HepG2 (cell line): ENCODE measurements around the gene HLA-DMB. TPM values are rescaled to one million over a fixed set of nuclear protein-coding genes. Genes with fewer than 3 reads are reported as not detected.
A peak's percentile ranks its signal among the peaks of the same experiment; 100 is the strongest.

Experiments
- ASH2L ChIP-seq: fragments of 300-600, 200-600 bp; sonication (generic); IDR thresholded peaks from 2 replicates; pipeline ENCODE4 v1.7.0; 2017; ENCODE audit warnings: low read depth, mild to moderate bottlenecking, moderate library complexity, mixed read lengths, low read length; ENCODE audit not compliant: insufficient read length
- CBX1 ChIP-seq: IDR thresholded peaks from one replicate; pipeline ENCODE4 v1.6.1; 2016; ENCODE audit warnings: antibody characterized with exemption, low read depth
- FOXP1 ChIP-seq, 2 experiments: fragments of 450-650 bp in 1 of 2; IDR thresholded peaks; 2 replicates each; pipeline ENCODE4 v1.6.1; 2017 to 2018; ENCODE audit warnings: antibody characterized with exemption in 1 of 2
- GATAD2A ChIP-seq: IDR thresholded peaks from 2 replicates; pipeline ENCODE4 v1.6.1; 2016
- HDAC2 ChIP-seq: sonication (generic); formaldehyde crosslinking; IDR thresholded peaks from 2 replicates; pipeline ENCODE4 v1.4.0; 2020; ENCODE audit warnings: missing genetic modification reagents
- NBN ChIP-seq: fragments of 450-650 bp; conservative IDR thresholded peaks from 2 replicates; pipeline ENCODE4 v1.6.1; 2017
- NR2C2 ChIP-seq: sonication (generic); formaldehyde crosslinking; IDR thresholded peaks from 2 replicates; pipeline ENCODE4 v1.4.0; 2020; ENCODE audit warnings: missing genetic modification reagents, mild to moderate bottlenecking, moderate library complexity, borderline replicate concordance
- PBX2 ChIP-seq: IDR thresholded peaks from 2 replicates; pipeline ENCODE4 v1.6.1; 2016; ENCODE audit warnings: control low read depth
- PBX3 ChIP-seq: sonication (generic); formaldehyde crosslinking; IDR thresholded peaks from 2 replicates; pipeline ENCODE4 v1.8.1; 2023; ENCODE audit warnings: missing genetic modification reagents, inconsistent platforms, borderline replicate concordance
- PCBP2 ChIP-seq: fragments of 200-400 bp; formaldehyde crosslinking; optimal IDR thresholded peaks from 2 replicates; pipeline ENCODE3; 2018; ENCODE audit warnings: low read length, low read depth; ENCODE audit not compliant: poor library complexity, severe bottlenecking
- RBAK ChIP-seq: sonication (generic); formaldehyde crosslinking; IDR thresholded peaks from 2 replicates; pipeline ENCODE4 v1.5.1; 2020; ENCODE audit warnings: mild to moderate bottlenecking, missing genetic modification reagents
- REXO4 ChIP-seq: sonication (generic); formaldehyde crosslinking; IDR thresholded peaks from 2 replicates; pipeline ENCODE4 v1.8.0; 2022; ENCODE audit warnings: missing genetic modification reagents, mild to moderate bottlenecking, borderline replicate concordance
- RFX3 ChIP-seq: IDR thresholded peaks from 2 replicates; pipeline ENCODE4 v1.6.1; 2016; ENCODE audit warnings: missing biosample characterization, missing genetic modification reagents
- RFX5 ChIP-seq: IDR thresholded peaks from 2 replicates; pipeline ENCODE4 v1.6.1; 2011; ENCODE audit warnings: low read depth, low read length, improper control_type of control experiment
- SIN3A ChIP-seq: IDR thresholded peaks from 2 replicates; pipeline ENCODE4 v1.6.1; 2011; ENCODE audit warnings: low read depth, mild to moderate bottlenecking, control low read depth, low read length, borderline replicate concordance
- SMAD3 ChIP-seq: sonication (generic); formaldehyde crosslinking; IDR thresholded peaks from 2 replicates; pipeline ENCODE4 v1.4.0; 2020; ENCODE audit warnings: missing genetic modification reagents
- SOX6 ChIP-seq, 2 experiments: fragments of 450-650 bp in 1 of 2; sonication (generic) in 1 of 2; formaldehyde crosslinking in 1 of 2; IDR thresholded peaks; 2 replicates each; pipeline versions ENCODE4 v1.4.0 to v1.6.1; 2017 to 2020; ENCODE audit warnings: antibody characterized with exemption in 1 of 2, mild to moderate bottlenecking in 1 of 2, missing genetic modification reagents in 1 of 2
- ZBTB8A ChIP-seq: sonication (generic); formaldehyde crosslinking; IDR thresholded peaks from 2 replicates; pipeline ENCODE4 v1.4.0; 2020; ENCODE audit warnings: mild to moderate bottlenecking, low read depth, missing genetic modification reagents, borderline replicate concordance
- ZFP82 ChIP-seq: sonication (generic); formaldehyde crosslinking; IDR thresholded peaks from 2 replicates; pipeline ENCODE4 v1.5.1; 2020; ENCODE audit warnings: mild to moderate bottlenecking, missing genetic modification reagents, borderline replicate concordance
- ZKSCAN1 ChIP-seq: fragments of 150-350 bp; IDR thresholded peaks from 2 replicates; pipeline ENCODE4 v1.6.1; 2014; ENCODE audit warnings: low read length
- ZNF276 ChIP-seq: sonication (generic); formaldehyde crosslinking; IDR thresholded peaks from 2 replicates; pipeline ENCODE4 v1.4.0; 2020; ENCODE audit warnings: mild to moderate bottlenecking, low read depth, missing genetic modification reagents
- ZNF30 ChIP-seq: sonication (generic); formaldehyde crosslinking; IDR thresholded peaks from 2 replicates; pipeline ENCODE4 v1.5.0; 2020; ENCODE audit warnings: mild to moderate bottlenecking, missing genetic modification reagents
- ZNF503 ChIP-seq: sonication (generic); formaldehyde crosslinking; IDR thresholded peaks from 2 replicates; pipeline ENCODE4 v1.4.0; 2020; ENCODE audit warnings: missing genetic modification reagents
- ZNF7 ChIP-seq: IDR thresholded peaks from 2 replicates; pipeline ENCODE4 v1.6.1; 2016; ENCODE audit warnings: missing biosample characterization, missing genetic modification reagents
- ZNF749 ChIP-seq: sonication (generic); formaldehyde crosslinking; IDR thresholded peaks from 2 replicates; pipeline ENCODE4 v1.8.0; 2022; ENCODE audit warnings: mild to moderate bottlenecking, missing genetic modification reagents, moderate library complexity, borderline replicate concordance
- polyA plus RNA-seq, 8 experiments: library from polyadenylated mRNA; depleted of rRNA in 3 of 8; stranded (reverse) in 7 of 8; unstranded in 1 of 8; fragments of >200 nt; fragmentation: Illumina TruSeq in 4 of 8; extraction: Trizol in 4 of 8; gene quantifications; 2 replicates each; pipeline versions ENCODE4 v1.2.1 to v1.2.3, GENCODE V29; 2011 to 2016; ENCODE audit warnings: low read depth in 4 of 8, missing spikeins in 1 of 8, mixed read lengths in 1 of 8; ENCODE audit not compliant: insufficient read depth in 1 of 8
- total RNA-seq, 5 experiments: library from RNA; depleted of rRNA; stranded (reverse); fragments of >200 nt; fragmentation: Illumina TruSeq; extraction: Trizol; gene quantifications; 2 replicates each; pipeline ENCODE4 v1.2.3, GENCODE V29; 2016; ENCODE audit warnings: low read depth in 1 of 5

Gene HLA-DMB
- total and polyA plus RNA-seq, 2 of the 13 experiments (the other 11 are each of a cell fraction or from before 2014, with no cell fraction given), result not detected

GRCh38 chr6:32968093-32968866 is 27.5 kb upstream of the HLA-DMB start, which contains the start of gene BRD2 (continued):
- TF ChIP-seq RBAK (CRISPR knock-in tag) (no peak), RFX3 (no peak), CBX1 (peak; percentile 13), PCBP2 (no peak), ZNF276 (CRISPR knock-in tag) (peak; percentile 81), FOXP1 (IDR thresholded peaks at IDR 0.05) (no peak), FOXP1 (CRISPR knock-in tag; IDR thresholded peaks at IDR 0.05) (no peak), GATAD2A (CRISPR knock-in tag) (peak; percentile 24; the same call in 1 of the 2 replicates), ZNF7 (CRISPR knock-in tag) (no peak), ASH2L (peak; percentile 68), PBX3 (CRISPR knock-in tag) (no peak; the same call in 1 of the 2 replicates), ZNF30 (CRISPR knock-in tag) (no peak), NR2C2 (CRISPR knock-in tag) (peak; percentile 68; the same call in 1 of the 2 replicates), ZNF749 (CRISPR knock-in tag) (peak; percentile 95), ZKSCAN1 (no peak; the same call in 1 of the 2 replicates), ZBTB8A (CRISPR knock-in tag) (no peak; the same call in 1 of the 2 replicates), NBN (no peak), HDAC2 (peak; percentile 85), ZNF503 (CRISPR knock-in tag) (peak; percentile 53; the same call in 1 of the 2 replicates), REXO4 (CRISPR knock-in tag) (peak; percentile 95), RFX5 (peak; percentile 59), SMAD3 (CRISPR knock-in tag) (peak; percentile 85), SIN3A (peak; percentile 89; the same call in 1 of the 2 replicates), PBX2 (CRISPR knock-in tag) (0 out of 2 replicates have a peak, but pooled peaks have one; percentile 36), ZFP82 (peak; percentile 92), SOX6 (IDR thresholded peaks at IDR 0.05) (no peak), SOX6 (CRISPR knock-in tag; IDR thresholded peaks at IDR 0.05) (no peak)
